HEK293 (cell line): Measurements from ENCODE around the gene CLEC4F.

Experiments
- BCL11A ChIP-seq: fragments of 450-650 bp; formaldehyde crosslinking; IDR thresholded peaks from 2 replicates; pipeline ENCODE4 v1.5.1; 2016; ENCODE audit warnings: low read depth, missing biosample characterization, missing genetic modification characterization
- PRDM6 ChIP-seq: fragments of 450-650 bp; formaldehyde crosslinking; IDR thresholded peaks from 2 replicates; pipeline ENCODE4 v1.5.1; 2017; ENCODE audit warnings: missing biosample characterization, missing genetic modification characterization
- SCRT1 ChIP-seq: fragments of 450-650 bp; formaldehyde crosslinking; IDR thresholded peaks from 2 replicates; pipeline ENCODE4 v1.5.1; 2016; ENCODE audit warnings: missing biosample characterization, missing genetic modification characterization, borderline replicate concordance
- SP2 ChIP-seq: fragments of 450-650 bp; formaldehyde crosslinking; IDR thresholded peaks from 2 replicates; pipeline ENCODE4 v1.5.1; 2016; ENCODE audit warnings: missing biosample characterization, missing genetic modification characterization
- ZFP37 ChIP-seq: fragments of 450-650 bp; formaldehyde crosslinking; IDR thresholded peaks from 2 replicates; pipeline ENCODE4 v1.5.1; 2016; ENCODE audit warnings: missing biosample characterization, missing genetic modification characterization
- ZNF24 ChIP-seq: fragments of 450-650 bp; formaldehyde crosslinking; IDR thresholded peaks from 2 replicates; pipeline ENCODE4 v1.5.1; 2016; ENCODE audit warnings: missing biosample characterization, missing genetic modification characterization
- ZNF548 ChIP-seq: fragments of 450-650 bp; formaldehyde crosslinking; IDR thresholded peaks from 2 replicates; pipeline ENCODE4 v1.5.1; 2016; ENCODE audit warnings: missing biosample characterization, missing genetic modification characterization
- ZNF549 ChIP-seq: fragments of 450-650 bp; IDR thresholded peaks from 2 replicates; pipeline ENCODE4 v1.5.1; 2018; ENCODE audit warnings: missing biosample characterization, missing genetic modification characterization, mild to moderate bottlenecking, inconsistent platforms, moderate library complexity
- ZNF701 ChIP-seq: fragments of 450-650 bp; formaldehyde crosslinking; IDR thresholded peaks from 2 replicates; pipeline ENCODE4 v1.5.1; 2016; ENCODE audit warnings: missing biosample characterization, missing genetic modification characterization
- ZNF785 ChIP-seq: fragments of 450-650 bp; formaldehyde crosslinking; IDR thresholded peaks from 2 replicates; pipeline ENCODE4 v1.5.1; 2016; ENCODE audit warnings: missing biosample characterization, missing genetic modification characterization
- TF ChIP-seq, protein P1 (sequence below): fragments of 450-650 bp; formaldehyde crosslinking; IDR thresholded peaks from 2 replicates; pipeline ENCODE4 v1.5.1; 2016; ENCODE audit warnings: missing biosample characterization, missing genetic modification characterization

GRCh38 chr2:70830366-70830765 lies 10.0 kb upstream of the CLEC4F start:
- TF ChIP-seq ZNF548 (no peak), PRDM6 (tag by site-specific recombination) (no peak), ZNF24 (tag by site-specific recombination) (no peak), BCL11A (tag by site-specific recombination) (no peak), ZFP37 (no peak), ZNF701 (tag by site-specific recombination) (no peak), SCRT1 (tag by site-specific recombination) (no peak), ZNF785 (tag by site-specific recombination) (no peak), ZNF549 (tag by site-specific recombination) (no peak), SP2 (no peak)
- TF ChIP-seq, protein P1, sequence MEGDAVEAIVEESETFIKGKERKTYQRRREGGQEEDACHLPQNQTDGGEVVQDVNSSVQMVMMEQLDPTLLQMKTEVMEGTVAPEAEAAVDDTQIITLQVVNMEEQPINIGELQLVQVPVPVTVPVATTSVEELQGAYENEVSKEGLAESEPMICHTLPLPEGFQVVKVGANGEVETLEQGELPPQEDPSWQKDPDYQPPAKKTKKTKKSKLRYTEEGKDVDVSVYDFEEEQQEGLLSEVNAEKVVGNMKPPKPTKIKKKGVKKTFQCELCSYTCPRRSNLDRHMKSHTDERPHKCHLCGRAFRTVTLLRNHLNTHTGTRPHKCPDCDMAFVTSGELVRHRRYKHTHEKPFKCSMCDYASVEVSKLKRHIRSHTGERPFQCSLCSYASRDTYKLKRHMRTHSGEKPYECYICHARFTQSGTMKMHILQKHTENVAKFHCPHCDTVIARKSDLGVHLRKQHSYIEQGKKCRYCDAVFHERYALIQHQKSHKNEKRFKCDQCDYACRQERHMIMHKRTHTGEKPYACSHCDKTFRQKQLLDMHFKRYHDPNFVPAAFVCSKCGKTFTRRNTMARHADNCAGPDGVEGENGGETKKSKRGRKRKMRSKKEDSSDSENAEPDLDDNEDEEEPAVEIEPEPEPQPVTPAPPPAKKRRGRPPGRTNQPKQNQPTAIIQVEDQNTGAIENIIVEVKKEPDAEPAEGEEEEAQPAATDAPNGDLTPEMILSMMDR, result no peak
